SK-N-SH treated with all-trans-retinoic acid at 6 μM for 48 hours (cell line): ENCODE results near the gene TTC23L.
A peak's percentile ranks its signal among the peaks of the same experiment; 100 is the strongest.

Experiments
- ATAC-seq: fragments of 200-7000 bp; cut with Tn5 transposase; 3 replicates; pipeline ENCODE4 v1.9.1; 2020; ENCODE audit warnings: mild to moderate bottlenecking, moderate library complexity
- ARNTL ChIP-seq: fragments of 450-650 bp; formaldehyde crosslinking; IDR thresholded peaks from 2 replicates; pipeline ENCODE4 v1.5.0; 2020; ENCODE audit warnings: low read depth, mild to moderate bottlenecking, moderate library complexity, borderline replicate concordance
- BACH2 ChIP-seq: fragments of 250-450 bp; sonication (Bioruptor Pico); IDR thresholded peaks from 2 replicates; pipeline ENCODE4 v1.9.0; 2021; ENCODE audit warnings: mild to moderate bottlenecking, borderline replicate concordance
- CSDC2 ChIP-seq: fragments of 250-450 bp; sonication (Bioruptor Pico); IDR thresholded peaks from 2 replicates; pipeline ENCODE4 v1.5.0; 2020; ENCODE audit warnings: mild to moderate bottlenecking, moderate library complexity
- ESRRG ChIP-seq: fragments of 250-450 bp; sonication (Bioruptor Pico); IDR thresholded peaks from 2 replicates; pipeline ENCODE4 v1.6.1; 2021; ENCODE audit warnings: mild to moderate bottlenecking
- GLIS3 ChIP-seq: fragments of 250-450 bp; sonication (Bioruptor Pico); IDR thresholded peaks from 2 replicates; pipeline ENCODE4 v1.5.0; 2020; ENCODE audit warnings: mild to moderate bottlenecking, moderate library complexity
- ISL1 ChIP-seq: fragments of 250-450 bp; sonication (Bioruptor Pico); IDR thresholded peaks from 2 replicates; pipeline ENCODE4 v2.1.2; 2022; ENCODE audit warnings: mild to moderate bottlenecking, moderate library complexity
- OSR1 ChIP-seq: fragments of 250-450 bp; sonication (Bioruptor Pico); IDR thresholded peaks from 2 replicates; pipeline ENCODE4 v1.8.0; 2022; ENCODE audit warnings: moderate library complexity, mild to moderate bottlenecking, inconsistent platforms
- PATZ1 ChIP-seq: fragments of 250-450 bp; sonication (Bioruptor Pico); IDR thresholded peaks from 2 replicates; pipeline ENCODE4 v1.8.0; 2020; ENCODE audit warnings: mild to moderate bottlenecking, moderate library complexity, borderline replicate concordance
- PPARA ChIP-seq: fragments of 250-450 bp; sonication (Bioruptor Pico); IDR thresholded peaks from 2 replicates; pipeline ENCODE4 v1.5.0; 2020; ENCODE audit warnings: mild to moderate bottlenecking, borderline replicate concordance
- SNAI2 ChIP-seq: fragments of 250-450 bp; sonication (Bioruptor Pico); IDR thresholded peaks from 2 replicates; pipeline ENCODE4 v1.5.0; 2020; ENCODE audit warnings: mild to moderate bottlenecking, moderate library complexity
- TCF4 ChIP-seq: fragments of 250-450 bp; sonication (Bioruptor Pico); IDR thresholded peaks from 2 replicates; pipeline ENCODE4 v1.8.0; 2021; ENCODE audit warnings: mild to moderate bottlenecking, moderate library complexity, borderline replicate concordance
- TOX ChIP-seq: fragments of 250-450 bp; sonication (Bioruptor Pico); IDR thresholded peaks from 2 replicates; pipeline ENCODE4 v1.8.0; 2021; ENCODE audit warnings: mild to moderate bottlenecking, moderate library complexity, borderline replicate concordance
- TSHZ2 ChIP-seq: fragments of 250-450 bp; sonication (Bioruptor Pico); IDR thresholded peaks from 2 replicates; pipeline ENCODE4 v1.5.0; 2020; ENCODE audit warnings: mild to moderate bottlenecking, moderate library complexity
- ZC3H10 ChIP-seq: fragments of 250-450 bp; sonication (Bioruptor Pico); IDR thresholded peaks from 2 replicates; pipeline ENCODE4 v1.5.1; 2021; ENCODE audit warnings: mild to moderate bottlenecking, moderate library complexity
- ZFP3 ChIP-seq: fragments of 250-450 bp; sonication (Bioruptor Pico); IDR thresholded peaks from 2 replicates; pipeline ENCODE4 v1.5.0; 2020; ENCODE audit warnings: mild to moderate bottlenecking, moderate library complexity
- ZFP30 ChIP-seq: fragments of 450-650 bp; formaldehyde crosslinking; IDR thresholded peaks from 2 replicates; pipeline ENCODE4 v1.5.0; 2022; ENCODE audit warnings: mild to moderate bottlenecking, moderate library complexity
- ZNF565 ChIP-seq: fragments of 450-650 bp; formaldehyde crosslinking; conservative IDR thresholded peaks from 2 replicates; pipeline ENCODE4 v1.5.0; 2020; ENCODE audit warnings: low read depth, mild to moderate bottlenecking, moderate library complexity
- ZNF70 ChIP-seq: fragments of 450-650 bp; formaldehyde crosslinking; IDR thresholded peaks from 2 replicates; pipeline ENCODE4 v1.5.0; 2020; ENCODE audit warnings: mild to moderate bottlenecking, moderate library complexity
- ZNF8 ChIP-seq: fragments of 450-650 bp; formaldehyde crosslinking; IDR thresholded peaks from 2 replicates; pipeline ENCODE4 v1.5.0; 2020; ENCODE audit warnings: mild to moderate bottlenecking, moderate library complexity
- TF ChIP-seq, protein P1 (sequence below): fragments of 250-450 bp; sonication (Bioruptor Pico); IDR thresholded peaks from 2 replicates; pipeline ENCODE4 v1.5.1; 2021; ENCODE audit warnings: mild to moderate bottlenecking, moderate library complexity

Gene TTC23L

DNA sequence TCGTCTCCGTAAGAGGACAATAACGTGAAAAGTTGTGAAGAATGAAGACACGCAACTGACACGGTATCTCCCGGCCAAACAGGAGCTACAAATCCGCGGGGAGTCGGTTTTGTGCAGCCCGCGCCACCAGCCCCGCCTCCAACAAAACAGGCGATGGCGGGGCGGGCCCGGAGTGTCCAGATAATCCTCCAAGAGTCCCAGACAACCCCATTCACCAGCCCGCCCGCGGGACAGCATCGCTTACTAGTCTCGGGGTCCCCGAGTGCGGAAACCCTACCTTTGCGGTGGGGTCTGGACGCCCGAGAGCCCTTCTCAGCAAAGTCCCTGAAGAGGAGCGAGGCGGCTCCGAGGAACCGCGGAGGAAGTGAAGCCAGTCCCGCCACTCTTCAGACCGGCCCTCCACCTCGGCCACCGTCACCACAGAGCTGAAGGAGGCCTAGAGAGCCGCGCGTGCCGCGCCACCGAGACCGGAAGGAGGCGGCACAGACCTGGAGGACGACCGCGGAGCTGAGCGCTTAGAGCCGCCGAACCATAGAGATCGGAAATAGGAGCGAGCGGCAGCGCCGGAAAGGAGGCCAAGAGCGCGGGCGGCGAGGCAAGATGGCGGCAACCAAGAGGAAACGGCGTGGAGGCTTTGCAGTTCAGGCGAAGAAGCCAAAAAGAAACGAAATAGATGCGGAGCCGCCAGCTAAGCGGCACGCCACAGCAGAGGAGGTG, 76.3 kb downstream of the TTC23L start, which contains the start of the genes BRIX1 and RAD1:
Gene BRIX1, plus strand, starts transcription at position 573 of the 717 bp plus-strand sequence. Its CDS starts 28 bp downstream, at position 601.
Gene RAD1, minus strand, starts transcription at position 366 of the 717 bp plus-strand sequence. CDS start 612 bp downstream, outside the sequence.
- peak; percentile 99 for ATAC-seq
- TF ChIP-seq ZNF70 (CRISPR knock-in tag) (no peak), ZNF8 (CRISPR knock-in tag) (no peak), PPARA (CRISPR knock-in tag) (no peak), ZFP3 (CRISPR knock-in tag) (no peak), BACH2 (CRISPR knock-in tag) (no peak), PATZ1 (CRISPR knock-in tag) (no peak), ESRRG (CRISPR knock-in tag) (no peak), ARNTL (no peak), ISL1 (no peak), TSHZ2 (CRISPR knock-in tag) (no peak), ZC3H10 (CRISPR knock-in tag) (no peak)
- TF ChIP-seq, protein P1, sequence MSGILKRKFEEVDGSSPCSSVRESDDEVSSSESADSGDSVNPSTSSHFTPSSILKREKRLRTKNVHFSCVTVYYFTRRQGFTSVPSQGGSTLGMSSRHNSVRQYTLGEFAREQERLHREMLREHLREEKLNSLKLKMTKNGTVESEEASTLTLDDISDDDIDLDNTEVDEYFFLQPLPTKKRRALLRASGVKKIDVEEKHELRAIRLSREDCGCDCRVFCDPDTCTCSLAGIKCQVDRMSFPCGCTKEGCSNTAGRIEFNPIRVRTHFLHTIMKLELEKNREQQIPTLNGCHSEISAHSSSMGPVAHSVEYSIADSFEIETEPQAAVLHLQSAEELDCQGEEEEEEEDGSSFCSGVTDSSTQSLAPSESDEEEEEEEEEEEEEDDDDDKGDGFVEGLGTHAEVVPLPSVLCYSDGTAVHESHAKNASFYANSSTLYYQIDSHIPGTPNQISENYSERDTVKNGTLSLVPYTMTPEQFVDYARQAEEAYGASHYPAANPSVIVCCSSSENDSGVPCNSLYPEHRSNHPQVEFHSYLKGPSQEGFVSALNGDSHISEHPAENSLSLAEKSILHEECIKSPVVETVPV (CRISPR knock-in tag) = no peak
- TF ChIP-seq, all 23 proteins: peak for 0

DNA sequence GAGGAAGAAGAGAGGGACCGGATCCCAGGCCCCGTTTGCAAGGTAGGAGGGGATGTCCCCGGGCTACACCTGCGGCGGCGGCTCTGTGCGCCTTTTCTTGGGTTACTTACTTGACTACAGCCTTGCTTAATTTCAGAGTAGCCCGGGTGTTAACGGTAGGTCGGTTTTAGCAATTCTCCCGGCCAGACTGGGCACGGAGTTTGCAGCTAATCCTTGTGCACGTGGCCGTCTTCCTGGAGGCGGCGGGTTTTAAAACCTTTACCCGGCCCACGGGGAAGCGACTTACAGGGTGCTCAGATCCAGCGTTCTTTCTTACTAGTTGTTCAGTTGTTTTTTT, 76.9 kb downstream of the TTC23L start:
- ATAC-seq = peak; percentile 5
- TF ChIP-seq OSR1 (CRISPR knock-in tag) = no peak
- no peak for TF ChIP-seq ISL1
- TF ChIP-seq ZFP3 (CRISPR knock-in tag) = no peak
- no peak for TF ChIP-seq ZFP30 (CRISPR knock-in tag)
- TF ChIP-seq GLIS3 (CRISPR knock-in tag) = no peak
- no peak for TF ChIP-seq TOX (CRISPR knock-in tag)
- no peak for TF ChIP-seq CSDC2 (CRISPR knock-in tag)
- TF ChIP-seq, all 23 proteins: peak for 0

- no peak for TF ChIP-seq SNAI2
- TF ChIP-seq CSDC2 (CRISPR knock-in tag) = no peak
- TF ChIP-seq ZNF70 (CRISPR knock-in tag) = no peak
- no peak for TF ChIP-seq PPARA (CRISPR knock-in tag)
- TF ChIP-seq ZFP3 (CRISPR knock-in tag) = no peak
- TF ChIP-seq ESRRG (CRISPR knock-in tag) = no peak
- TF ChIP-seq TCF4 (CRISPR knock-in tag) = no peak
- no peak for TF ChIP-seq TSHZ2 (CRISPR knock-in tag)
- no peak for TF ChIP-seq ZNF565 (CRISPR knock-in tag)
- TF ChIP-seq ISL1 = no peak
- no peak for TF ChIP-seq GLIS3 (CRISPR knock-in tag)
- no peak for ATAC-seq
These were observed 77.6 kb downstream of the TTC23L start for GRCh38 chr5:34916518-34916917.
